GM19452 (cell line): ENCODE measurements around the gene CYP2E1.
"Not testable (repeated sequence)": the region's sequence is repeated elsewhere in the genome, so short reads cannot be mapped to it uniquely, and the experiment has no call there.

Source experiments
- ATAC-seq: cut with Tn5 transposase; IDR thresholded peaks from one replicate; pipeline ENCODE4 v1.9.1; 2021; ENCODE audit not compliant: unreplicated experiment

CYP2E1 gene

DNA sequence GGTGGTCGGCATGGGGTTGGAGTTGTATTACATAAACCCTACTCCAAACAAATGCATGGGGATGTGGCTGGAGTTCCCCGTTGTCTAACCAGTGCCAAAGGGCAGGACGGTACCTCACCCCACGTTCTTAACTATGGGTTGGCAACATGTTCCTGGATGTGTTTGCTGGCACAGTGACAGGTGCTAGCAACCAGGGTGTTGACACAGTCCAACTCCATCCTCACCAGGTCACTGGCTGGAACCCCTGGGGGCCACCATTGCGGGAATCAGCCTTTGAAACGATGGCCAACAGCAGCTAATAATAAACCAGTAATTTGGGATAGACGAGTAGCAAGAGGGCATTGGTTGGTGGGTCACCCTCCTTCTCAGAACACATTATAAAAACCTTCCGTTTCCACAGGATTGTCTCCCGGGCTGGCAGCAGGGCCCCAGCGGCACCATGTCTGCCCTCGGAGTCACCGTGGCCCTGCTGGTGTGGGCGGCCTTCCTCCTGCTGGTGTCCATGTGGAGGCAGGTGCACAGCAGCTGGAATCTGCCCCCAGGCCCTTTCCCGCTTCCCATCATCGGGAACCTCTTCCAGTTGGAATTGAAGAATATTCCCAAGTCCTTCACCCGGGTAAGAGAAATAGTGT is at the start of gene CYP2E1:
Gene CYP2E1, plus strand, starts transcription at position 407 of the 632 bp plus-strand sequence. Its CDS starts 33 bp downstream, at position 440.
- ATAC-seq: no peak

DNA sequence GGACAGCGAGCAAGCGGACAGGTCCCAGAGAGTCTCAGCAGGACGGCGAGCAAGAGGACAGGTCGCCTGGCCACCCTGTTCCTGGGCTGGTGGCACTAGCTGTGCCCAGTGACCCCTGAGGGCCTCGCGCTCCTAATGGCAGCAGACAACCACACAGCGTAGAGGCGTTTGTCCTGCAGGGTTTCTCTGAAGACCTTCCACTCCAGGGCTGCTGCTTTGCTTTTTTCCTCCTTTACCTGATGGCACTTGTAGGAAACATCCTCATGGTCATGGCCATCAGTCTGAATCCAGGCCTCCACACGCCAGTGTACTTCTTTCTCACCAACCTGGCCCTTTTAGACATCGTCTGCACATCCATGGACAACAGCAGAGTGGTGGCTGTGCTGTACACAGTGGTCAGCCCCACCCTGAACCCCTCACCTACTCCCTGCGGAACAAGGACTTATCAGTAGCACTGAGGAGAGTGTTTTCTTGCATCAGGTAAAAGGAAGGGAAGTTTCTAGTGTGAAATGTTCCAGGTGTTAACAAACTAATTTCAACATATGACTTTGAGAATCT is 46.0 kb upstream of the CYP2E1 start:
- ATAC-seq: no peak

DNA sequence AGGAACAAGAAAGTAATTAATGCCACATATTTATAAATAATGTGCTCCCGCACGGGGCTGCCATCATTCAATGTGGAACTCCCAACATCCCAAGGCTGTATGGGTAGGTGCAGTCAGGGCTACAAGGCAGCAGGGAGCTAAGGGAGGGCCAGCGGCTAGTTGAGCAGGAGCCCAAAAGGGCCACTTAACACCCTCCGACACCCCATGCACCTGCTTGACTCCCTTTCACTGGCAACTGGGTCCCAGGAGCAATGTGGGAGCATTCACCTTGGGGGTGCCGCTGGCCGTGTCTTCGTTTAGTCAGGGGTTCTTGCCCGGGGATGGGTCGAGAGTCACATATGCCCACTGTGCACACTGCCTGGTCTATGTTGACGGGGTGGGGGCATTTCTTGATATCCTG is 45.5 kb upstream of the CYP2E1 start:
- ATAC-seq: no peak

GRCh38 chr10:133484818-133485217 is 42.3 kb upstream of the CYP2E1 start:
- no peak for ATAC-seq

- ATAC-seq: no peak
These were observed 40.1 kb upstream of the CYP2E1 start for GRCh38 chr10:133487085-133487484.

- no peak for ATAC-seq
These were observed 38.8 kb upstream of the CYP2E1 start for GRCh38 chr10:133488354-133488753.

DNA sequence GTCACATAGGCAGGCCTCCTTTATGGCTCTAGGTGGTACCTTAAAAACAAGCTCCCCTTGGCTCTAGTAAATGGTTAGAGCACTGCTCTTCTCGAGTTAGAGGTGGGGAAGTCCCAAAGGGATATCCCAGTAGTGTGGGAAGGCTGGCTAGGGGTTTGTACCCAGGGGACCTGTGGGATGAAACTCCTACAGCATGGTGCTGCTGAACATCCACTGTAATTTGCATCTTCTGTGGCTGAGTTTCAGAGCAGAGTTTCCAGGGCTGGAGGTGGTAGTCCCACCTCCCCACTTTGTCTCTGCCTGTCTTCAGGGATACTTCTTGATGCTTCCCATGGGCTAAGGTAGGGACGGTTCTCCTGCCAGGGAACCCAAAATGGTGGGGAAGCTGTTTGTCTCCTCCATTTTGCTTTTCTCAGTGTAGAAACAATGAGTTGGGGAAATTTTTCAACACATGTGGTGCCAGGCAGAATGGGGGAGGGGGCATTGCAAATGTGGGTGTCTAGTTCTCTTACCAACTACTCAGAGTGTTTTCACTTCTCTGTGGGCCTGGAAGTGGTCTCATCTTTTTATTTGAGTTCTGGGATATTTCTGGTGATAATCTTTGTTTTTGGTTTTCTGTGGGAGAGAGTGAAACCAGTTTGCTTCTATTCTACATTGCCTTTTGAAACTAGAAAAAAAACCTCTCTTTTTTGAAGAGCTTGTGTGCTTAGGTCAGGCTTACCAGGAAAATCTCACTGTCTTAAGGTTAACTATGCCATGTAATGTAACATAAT is 37.2 kb upstream of the CYP2E1 start:
- ATAC-seq: peak; percentile 65

- not testable (repeated sequence) for ATAC-seq
These were observed 33.6 kb upstream of the CYP2E1 start for GRCh38 chr10:133493562-133493961.

DNA sequence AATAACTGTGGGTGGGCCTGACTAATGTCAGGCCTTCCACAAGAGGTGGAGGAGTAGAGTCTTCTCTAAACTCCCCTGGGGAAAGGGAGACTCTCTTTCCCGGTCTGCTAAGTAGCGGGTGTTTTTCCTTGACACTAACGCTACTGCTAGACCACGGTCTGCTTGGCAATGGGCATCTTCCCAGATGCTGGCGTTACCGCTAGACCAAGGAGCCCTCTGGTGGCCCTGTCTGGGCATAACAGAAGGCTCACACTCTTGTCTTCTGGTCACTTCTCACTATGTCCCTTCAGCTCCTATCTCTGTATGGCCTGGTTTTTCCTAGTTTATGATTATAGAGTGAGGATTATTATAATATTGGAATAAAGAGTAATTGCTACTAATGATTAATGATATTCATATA is 29.8 kb upstream of the CYP2E1 start:
- not testable (repeated sequence) for ATAC-seq

DNA sequence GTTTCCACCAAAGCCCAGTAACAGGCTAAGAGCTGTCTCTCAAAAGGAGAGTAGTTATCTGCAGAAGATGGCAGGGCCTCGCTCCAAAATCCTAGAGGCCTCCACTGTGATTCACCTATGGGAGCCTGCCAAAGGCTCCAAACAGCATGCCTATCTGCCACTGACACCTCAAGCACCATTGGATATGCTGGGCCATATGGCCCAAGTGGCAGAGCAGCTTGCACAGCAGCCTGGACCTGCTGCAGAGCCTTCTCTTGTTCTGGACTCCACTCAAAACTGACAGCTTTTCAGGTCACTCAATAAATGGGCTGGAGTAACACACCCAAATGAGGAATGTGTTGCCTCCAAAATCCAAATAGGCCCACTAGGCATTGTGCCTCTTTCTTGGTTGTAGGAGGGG is 28.0 kb upstream of the CYP2E1 start:
- ATAC-seq: not testable (repeated sequence)

- not testable (repeated sequence) for ATAC-seq
These were observed 26.3 kb upstream of the CYP2E1 start for GRCh38 chr10:133500897-133501296.

DNA sequence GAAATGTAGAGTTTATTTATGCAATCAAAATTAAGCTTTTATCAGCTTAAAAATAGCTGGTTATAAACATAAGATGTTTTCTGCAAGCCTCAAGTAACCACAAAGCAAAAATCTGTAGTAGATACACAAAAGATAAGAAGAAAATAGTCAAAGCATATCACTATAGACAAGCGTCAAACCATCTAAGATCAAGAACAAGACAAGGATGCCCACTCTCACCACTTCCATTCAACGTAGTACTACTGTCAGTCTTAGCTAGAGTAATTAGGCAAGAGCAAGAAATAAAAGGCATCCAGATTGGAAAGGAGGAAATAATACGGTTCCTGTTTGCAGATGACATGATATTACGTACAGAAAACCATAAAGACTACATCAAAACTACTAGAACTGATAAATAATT is 17.5 kb upstream of the CYP2E1 start:
- no peak for ATAC-seq

GRCh38 chr10:133511408-133511807 is 15.8 kb upstream of the CYP2E1 start:
- ATAC-seq: no peak

DNA sequence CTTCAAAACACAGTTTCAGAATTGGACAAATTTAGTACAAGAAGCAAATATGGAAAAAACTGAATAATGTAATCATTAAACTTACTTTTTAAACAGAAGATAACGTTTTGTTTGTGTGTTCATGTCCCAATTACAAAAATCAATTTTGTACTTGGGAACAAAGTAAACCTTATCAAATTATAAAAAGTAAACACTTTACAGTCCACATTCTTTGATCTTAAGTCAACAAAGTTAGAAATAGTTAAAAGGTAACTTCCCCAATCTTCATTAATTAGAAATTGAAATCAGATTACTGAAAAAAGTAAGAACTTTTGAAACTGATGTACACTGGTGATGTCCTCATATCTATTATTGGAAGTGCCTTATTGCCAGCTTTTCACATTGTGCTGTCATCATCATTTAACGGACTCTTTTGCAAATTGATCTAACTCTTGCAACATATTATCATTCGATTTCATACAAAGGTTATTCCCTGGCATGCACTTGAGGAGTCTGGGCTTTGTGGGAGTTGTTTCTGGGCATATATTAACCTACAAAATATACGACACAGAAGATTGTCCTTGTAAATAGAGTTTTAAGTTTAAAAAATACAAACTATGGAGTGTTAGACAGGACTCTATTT is 15.1 kb upstream of the CYP2E1 start:
- no peak for ATAC-seq

- ATAC-seq: no peak
These were observed 11.7 kb upstream of the CYP2E1 start for GRCh38 chr10:133515471-133515870.

GRCh38 chr10:133516057-133516456 is 11.1 kb upstream of the CYP2E1 start:
- no peak for ATAC-seq

- not testable (repeated sequence) for ATAC-seq
These were observed 8.6 kb upstream of the CYP2E1 start for GRCh38 chr10:133518517-133518916.

DNA sequence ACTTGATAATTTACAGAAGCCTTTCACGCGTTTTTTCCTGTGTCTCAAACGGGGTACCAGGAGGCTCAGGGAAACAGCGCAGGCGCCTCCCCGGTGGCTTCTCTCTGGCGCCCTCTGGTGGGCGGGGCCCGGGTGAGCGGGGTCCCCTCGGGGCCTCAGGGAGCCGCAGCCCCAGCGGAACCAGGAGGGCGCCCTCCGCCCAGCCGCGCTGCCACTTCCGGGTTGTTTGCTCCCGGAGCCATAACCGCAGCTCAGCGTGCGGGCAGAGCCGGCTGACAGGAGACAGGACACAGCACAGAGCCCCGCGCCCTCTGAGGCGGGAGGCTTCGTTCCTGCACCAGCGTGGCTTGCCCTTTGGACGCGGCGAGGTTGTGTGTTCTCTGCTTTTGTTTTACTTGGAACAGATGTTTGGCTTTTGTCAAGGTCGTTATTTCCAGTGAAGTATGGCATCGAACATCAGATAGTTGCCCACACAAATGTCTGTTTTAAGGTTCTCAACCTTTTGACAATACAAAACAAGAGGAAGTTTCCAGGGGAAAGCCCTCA is 6.9 kb upstream of the CYP2E1 start:
- peak; percentile 95 for ATAC-seq

DNA sequence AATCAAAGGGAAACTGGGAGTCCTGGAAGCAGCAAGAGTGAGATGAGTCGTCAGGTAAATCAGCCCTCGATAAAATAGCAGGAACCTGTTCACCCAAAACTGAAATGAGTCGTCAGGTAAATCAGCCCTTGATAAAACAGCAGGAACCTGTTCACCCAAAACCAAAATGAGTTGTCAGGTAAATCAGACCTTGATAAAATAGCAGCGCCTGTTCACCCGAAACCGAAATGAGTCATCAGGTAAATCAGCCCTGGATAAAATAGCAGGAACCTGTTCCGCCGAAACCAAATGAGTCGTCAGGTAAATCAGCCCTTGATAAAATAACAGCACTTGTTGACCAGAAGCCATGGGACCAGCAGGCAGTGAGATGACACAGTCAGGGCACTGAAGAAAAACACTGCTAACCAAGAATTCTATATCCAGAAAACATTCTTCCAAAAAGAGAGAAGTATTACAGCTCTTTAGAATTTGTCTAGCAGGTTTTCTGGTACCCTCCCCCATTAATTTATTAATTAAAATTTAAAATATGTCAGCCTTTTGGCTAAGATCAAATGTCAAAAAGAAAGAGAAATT is 3.4 kb upstream of the CYP2E1 start:
- ATAC-seq: no peak

GRCh38 chr10:133525444-133525843 is 1.7 kb upstream of the CYP2E1 start:
- ATAC-seq: no peak

- ATAC-seq: no peak
These were observed 658 bp downstream of the CYP2E1 start for GRCh38 chr10:133527771-133528271.
